Ascending aorta (tissue), 2 donors: ENCODE data around the gene RNF7. TPM values are rescaled to one million over a fixed set of nuclear protein-coding genes. Genes with fewer than 3 reads are reported as not detected.

Experiments
- DNase-seq, 2 donors: peaks; one replicate each; pipeline ENCODE4 v3.0.0-alpha.2; 2019; ENCODE audit warnings: low spot score in 2 of 2
- H3K27ac ChIP-seq, 2 donors: fragments of 200-600 bp; sonication (generic); one replicate each; pipeline ENCODE4 v1.5.1; 2016 to 2017; ENCODE audit warnings: mild to moderate bottlenecking in 1 of 2
- H3K27me3 ChIP-seq: fragments of 200-600 bp; sonication (generic); one replicate; pipeline ENCODE4 v1.5.1; 2017
- H3K36me3 ChIP-seq, 2 donors: fragments of 200-600 bp; sonication (generic); one replicate each; pipeline ENCODE4 v1.5.1; 2016
- H3K4me1 ChIP-seq, 2 donors: fragments of 200-600 bp; sonication (generic); one replicate each; pipeline ENCODE4 v1.5.1; 2016 to 2017; ENCODE audit warnings: mild to moderate bottlenecking in 1 of 2
- H3K4me3 ChIP-seq, 2 donors: fragments of 200-600 bp; sonication (generic); one replicate each; pipeline ENCODE4 v1.5.1; 2016 to 2017; ENCODE audit warnings: mild to moderate bottlenecking in 1 of 2
- H3K9me3 ChIP-seq, 2 donors: fragments of 200-600 bp; sonication (generic); one replicate each; pipeline ENCODE4 v1.5.1; 2016
- intact Hi-C: fragments of 100-400 bp; cut with DNase I; formaldehyde crosslinking; loops from one replicate; pipeline ENCODE4 v1.15.1; 2023
- total RNA-seq: library from RNA; depleted of rRNA; stranded (reverse); fragments of >200 nt; gene quantifications from one replicate; pipeline ENCODE4 v1.1.0, GENCODE V29; 2016
- TF ChIP-seq, protein P1 (sequence below), 3 experiments: fragments of 200-600 bp in 2 of 3; fragments of 450-650 bp in 1 of 3; sonication (generic) in 2 of 3; IDR thresholded peaks; one replicate each; pipeline ENCODE4 v1.5.1; 2016 to 2019; ENCODE audit warnings: antibody characterized with exemption in 3 of 3, mild to moderate bottlenecking in 1 of 3, moderate library complexity in 1 of 3

RNF7 gene
- total RNA-seq, 1 donor from 2014 or later: 32.1 TPM

DNA sequence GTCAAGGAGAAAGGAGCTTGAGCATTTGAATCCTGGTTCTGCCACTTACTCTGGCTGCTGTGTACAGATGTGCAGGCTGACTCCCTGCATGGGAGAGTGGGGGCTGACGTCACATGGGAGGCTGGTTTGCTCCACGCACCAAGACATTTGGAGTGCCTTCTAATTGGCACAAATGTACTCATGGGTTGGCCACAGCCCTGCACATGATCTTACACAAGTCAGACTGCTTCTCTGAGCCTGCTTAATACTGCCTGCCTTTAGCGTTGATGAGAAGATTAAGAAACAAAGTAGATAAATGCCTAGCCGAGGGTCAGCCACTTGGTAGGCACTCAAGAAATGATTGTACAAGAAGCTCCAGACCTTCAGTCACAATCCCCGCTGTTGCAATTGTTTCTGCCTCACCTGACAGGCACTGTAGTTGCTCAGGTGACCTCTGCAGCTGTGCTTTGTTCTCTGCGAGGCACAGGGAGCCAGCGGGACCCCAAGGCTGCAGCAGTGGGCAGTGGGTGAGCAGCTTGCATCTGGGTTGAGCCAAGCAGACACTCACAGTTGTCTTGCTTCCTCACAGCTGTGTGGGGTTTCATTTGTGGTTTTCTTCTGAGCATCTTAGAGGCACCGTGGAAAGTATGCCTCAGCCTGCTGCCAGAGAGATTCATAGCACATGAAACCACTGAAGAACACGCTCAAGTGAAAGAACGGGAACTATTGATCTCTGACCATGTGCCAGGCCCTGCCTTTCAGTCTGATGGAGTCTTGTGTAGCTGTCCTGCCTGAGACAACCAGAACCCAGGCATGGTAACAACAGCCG is 58.2 kb downstream of the RNF7 start:
- Histone ChIP-seq H3K4me3 (peak overlapping the region in 1 of 2 donors; percentile 63), H3K27ac (peak overlapping the region; percentile 1 to 67), H3K27me3 (no peaks in the 10 kb centered on the region), H3K4me1 (peaks cover 0 to 18% of the 10 kb centered on the region in 2 donors), H3K9me3 (no peaks in the 10 kb centered on the region), H3K36me3 (no peaks in the 10 kb centered on the region)
- TF ChIP-seq, protein P1, sequence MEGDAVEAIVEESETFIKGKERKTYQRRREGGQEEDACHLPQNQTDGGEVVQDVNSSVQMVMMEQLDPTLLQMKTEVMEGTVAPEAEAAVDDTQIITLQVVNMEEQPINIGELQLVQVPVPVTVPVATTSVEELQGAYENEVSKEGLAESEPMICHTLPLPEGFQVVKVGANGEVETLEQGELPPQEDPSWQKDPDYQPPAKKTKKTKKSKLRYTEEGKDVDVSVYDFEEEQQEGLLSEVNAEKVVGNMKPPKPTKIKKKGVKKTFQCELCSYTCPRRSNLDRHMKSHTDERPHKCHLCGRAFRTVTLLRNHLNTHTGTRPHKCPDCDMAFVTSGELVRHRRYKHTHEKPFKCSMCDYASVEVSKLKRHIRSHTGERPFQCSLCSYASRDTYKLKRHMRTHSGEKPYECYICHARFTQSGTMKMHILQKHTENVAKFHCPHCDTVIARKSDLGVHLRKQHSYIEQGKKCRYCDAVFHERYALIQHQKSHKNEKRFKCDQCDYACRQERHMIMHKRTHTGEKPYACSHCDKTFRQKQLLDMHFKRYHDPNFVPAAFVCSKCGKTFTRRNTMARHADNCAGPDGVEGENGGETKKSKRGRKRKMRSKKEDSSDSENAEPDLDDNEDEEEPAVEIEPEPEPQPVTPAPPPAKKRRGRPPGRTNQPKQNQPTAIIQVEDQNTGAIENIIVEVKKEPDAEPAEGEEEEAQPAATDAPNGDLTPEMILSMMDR (IDR thresholded peaks at IDR 0.05): no peak
- intact Hi-C loops: no loop called here
- DNase-seq: peak; percentile 26 to 70

Other genes with a start within 250 kb of the RNF7 start
- gene GRK7, start 25.1 kb downstream of the RNF7 start, total RNA-seq: not detected
- 108 TPM for gene ATP1B3, start 138.3 kb downstream of the RNF7 start, total RNA-seq